ENCODE data around the gene GSG1L2.

DNA sequence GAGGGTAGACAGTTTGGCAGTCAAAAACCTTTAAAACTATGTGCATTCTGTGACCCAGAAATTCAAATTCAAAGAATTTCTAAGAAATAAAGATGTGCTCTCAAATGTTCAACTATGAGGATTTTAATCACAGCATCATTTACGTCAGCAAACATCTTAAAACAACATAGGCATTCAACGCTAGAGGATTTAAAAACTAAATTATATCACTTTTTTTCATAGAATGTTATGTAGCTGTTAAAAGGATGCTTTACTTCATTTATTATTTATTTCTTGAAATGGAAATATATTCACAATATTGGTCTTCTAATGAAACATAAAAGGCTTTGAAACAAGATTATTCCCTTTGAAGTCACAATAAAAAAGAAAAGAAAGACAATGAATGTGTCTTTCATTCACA, 7.5 kb upstream of the GSG1L2 start:
- TF ChIP-seq, protein P1, sequence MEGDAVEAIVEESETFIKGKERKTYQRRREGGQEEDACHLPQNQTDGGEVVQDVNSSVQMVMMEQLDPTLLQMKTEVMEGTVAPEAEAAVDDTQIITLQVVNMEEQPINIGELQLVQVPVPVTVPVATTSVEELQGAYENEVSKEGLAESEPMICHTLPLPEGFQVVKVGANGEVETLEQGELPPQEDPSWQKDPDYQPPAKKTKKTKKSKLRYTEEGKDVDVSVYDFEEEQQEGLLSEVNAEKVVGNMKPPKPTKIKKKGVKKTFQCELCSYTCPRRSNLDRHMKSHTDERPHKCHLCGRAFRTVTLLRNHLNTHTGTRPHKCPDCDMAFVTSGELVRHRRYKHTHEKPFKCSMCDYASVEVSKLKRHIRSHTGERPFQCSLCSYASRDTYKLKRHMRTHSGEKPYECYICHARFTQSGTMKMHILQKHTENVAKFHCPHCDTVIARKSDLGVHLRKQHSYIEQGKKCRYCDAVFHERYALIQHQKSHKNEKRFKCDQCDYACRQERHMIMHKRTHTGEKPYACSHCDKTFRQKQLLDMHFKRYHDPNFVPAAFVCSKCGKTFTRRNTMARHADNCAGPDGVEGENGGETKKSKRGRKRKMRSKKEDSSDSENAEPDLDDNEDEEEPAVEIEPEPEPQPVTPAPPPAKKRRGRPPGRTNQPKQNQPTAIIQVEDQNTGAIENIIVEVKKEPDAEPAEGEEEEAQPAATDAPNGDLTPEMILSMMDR (IDR thresholded peaks at IDR 0.05 in 2 of 3, conservative IDR thresholded peaks at IDR 0.05 in 1 of 3; ENCODE audit: borderline replicate concordance in 1 of 3, insufficient read depth in 1 of 3, low read depth in 2 of 3, low read length in 2 of 3) = no peak
- TF ChIP-seq EZH2 (IDR thresholded peaks at IDR 0.05) (no peak), POLR2AphosphoS5 (IDR thresholded peaks at IDR 0.05; ENCODE audit: low read depth, low read length) (no peak), POLR2A (IDR thresholded peaks at IDR 0.05; ENCODE audit: borderline replicate concordance, extremely low read depth, insufficient read depth, insufficient read length) (no peak), ZBTB33 (IDR thresholded peaks at IDR 0.05; ENCODE audit: extremely low read depth, insufficient replicate concordance, low read length) (no peak), ELF1 (IDR thresholded peaks at IDR 0.05; ENCODE audit: borderline replicate concordance, low read depth) (no peak), SRF (IDR thresholded peaks at IDR 0.05; ENCODE audit: low read depth) (no peak)
- TF ChIP-seq, protein P2, sequence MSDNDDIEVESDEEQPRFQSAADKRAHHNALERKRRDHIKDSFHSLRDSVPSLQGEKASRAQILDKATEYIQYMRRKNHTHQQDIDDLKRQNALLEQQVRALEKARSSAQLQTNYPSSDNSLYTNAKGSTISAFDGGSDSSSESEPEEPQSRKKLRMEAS (IDR thresholded peaks at IDR 0.05) = no peak
